Stimulated activated CD4-positive, alpha-beta T cell treated with anti-CD3 and anti-CD28 coated beads, TNF-alpha, amount 100 ng/mL, for 48 hours (primary cell): ENCODE results near the gene CDIP1.

Experiments used
- DNase-seq, 3 donors: peaks; one replicate each; pipeline ENCODE4 v3.0.0-alpha.2; 2020; ENCODE audit warnings: low read depth in 3 of 3

CDIP1 gene

GRCh38 chr16:4539716-4540284, 1.2 kb upstream of the CDIP1 start:
- DNase-seq: no peak

GRCh38 chr16:4537376-4538343, 913 bp downstream of the CDIP1 start:
- DNase-seq: no peak

- DNase-seq: no peak
These were observed 2.0 kb downstream of the CDIP1 start for GRCh38 chr16:4536391-4537106.

- DNase-seq: peak in 1 of 3 donors; percentile 31
These were observed 2.9 kb downstream of the CDIP1 start for GRCh38 chr16:4535627-4536108.

- no peak for DNase-seq
These were observed 4.3 kb downstream of the CDIP1 start for GRCh38 chr16:4534151-4534790.

- DNase-seq: no peak
These were observed 5.1 kb downstream of the CDIP1 start for GRCh38 chr16:4533490-4533889.

GRCh38 chr16:4532238-4532637, 6.3 kb downstream of the CDIP1 start:
- DNase-seq: no peak

- DNase-seq: no peak
These were observed 6.8 kb downstream of the CDIP1 start for GRCh38 chr16:4531811-4532210.

GRCh38 chr16:4529085-4530060, 9.2 kb downstream of the CDIP1 start:
- no peak for DNase-seq

- DNase-seq: no peak
These were observed 12.8 kb downstream of the CDIP1 start for GRCh38 chr16:4525634-4526277.

GRCh38 chr16:4525069-4525468, 13.5 kb downstream of the CDIP1 start:
- no peak for DNase-seq

- DNase-seq: no peak
These were observed 14.0 kb downstream of the CDIP1 start for GRCh38 chr16:4524571-4524970.

- DNase-seq: no peak
These were observed 14.9 kb downstream of the CDIP1 start for GRCh38 chr16:4523686-4524085.

GRCh38 chr16:4522051-4522581, 16.5 kb downstream of the CDIP1 start:
- DNase-seq: no peak

- no peak for DNase-seq
These were observed 17.7 kb downstream of the CDIP1 start for GRCh38 chr16:4520913-4521312.

GRCh38 chr16:4519274-4520058, 19.1 kb downstream of the CDIP1 start:
- no peak for DNase-seq

GRCh38 chr16:4517812-4518680, 20.5 kb downstream of the CDIP1 start:
- no peak for DNase-seq

GRCh38 chr16:4515611-4516233, 22.9 kb downstream of the CDIP1 start:
- no peak for DNase-seq
